Upper lobe of left lung (tissue), 4 donors: ENCODE measurements around the gene CCDC57.

Experiments used
- CTCF ChIP-seq, 6 experiments: fragments of 450-650 bp in 4 of 6; fragments of 200-600 bp in 2 of 6; sonication (generic) in 2 of 6; IDR thresholded peaks; one replicate each; pipeline ENCODE4 v1.5.1; 2016 to 2019; ENCODE audit warnings: antibody characterized with exemption in 6 of 6
- EP300 ChIP-seq, 4 donors: sonication (generic); formaldehyde crosslinking; IDR thresholded peaks; one replicate each; pipeline ENCODE4 v1.5.1; 2017; ENCODE audit warnings: antibody characterized with exemption in 4 of 4, control low read depth in 2 of 4
- POLR2A ChIP-seq, 4 donors: fragments of 450-650 bp; IDR thresholded peaks; one replicate each; pipeline ENCODE4 v1.5.1; 2016 to 2017; ENCODE audit warnings: antibody characterized with exemption in 4 of 4, mild to moderate bottlenecking in 2 of 4
- POLR2AphosphoS5 ChIP-seq, 2 donors: sonication (generic); formaldehyde crosslinking; IDR thresholded peaks; one replicate each; pipeline ENCODE4 v1.5.1; 2017; ENCODE audit warnings: antibody characterized with exemption in 2 of 2

- TF ChIP-seq CTCF (IDR thresholded peaks at IDR 0.05): no peak
- TF ChIP-seq POLR2A (IDR thresholded peaks at IDR 0.05): no peak
- TF ChIP-seq POLR2AphosphoS5 (IDR thresholded peaks at IDR 0.05): no peak
- TF ChIP-seq EP300 (IDR thresholded peaks at IDR 0.05): no peak
These were observed 60.5 kb downstream of the CCDC57 start for GRCh38 chr17:82152114-82152513.
